CD4-positive, alpha-beta T cell treated with Interleukin-17A for 1 hour (primary cell): ENCODE measurements around the gene RASA3.
"Not testable (repeated sequence)": the region's sequence is repeated elsewhere in the genome, so short reads cannot be mapped to it uniquely, and the experiment has no call there.

Experiments used
- DNase-seq: peaks from one replicate; pipeline ENCODE4 v3.0.0-alpha.2; 2020

RASA3 gene

GRCh38 chr13:114124431-114124830 lies 8.0 kb downstream of the RASA3 start:
- DNase-seq = no peak

GRCh38 chr13:114123876-114124275 lies 8.5 kb downstream of the RASA3 start:
- no peak for DNase-seq

GRCh38 chr13:114123448-114123847 lies 9.0 kb downstream of the RASA3 start:
- no peak for DNase-seq

- no peak for DNase-seq
Observed at GRCh38 chr13:114122591-114123211, 9.7 kb downstream of the RASA3 start.

GRCh38 chr13:114122127-114122511 lies 10.3 kb downstream of the RASA3 start:
- DNase-seq = no peak

GRCh38 chr13:114121496-114122126 lies 10.8 kb downstream of the RASA3 start:
- DNase-seq = no peak

GRCh38 chr13:114121031-114121430 lies 11.4 kb downstream of the RASA3 start:
- no peak for DNase-seq

GRCh38 chr13:114120591-114121011 lies 11.8 kb downstream of the RASA3 start:
- DNase-seq = no peak

- DNase-seq = no peak
Observed at GRCh38 chr13:114119196-114119595, 13.2 kb downstream of the RASA3 start.

GRCh38 chr13:114118511-114119123 lies 13.8 kb downstream of the RASA3 start:
- no peak for DNase-seq

GRCh38 chr13:114118086-114118485 lies 14.3 kb downstream of the RASA3 start:
- no peak for DNase-seq

GRCh38 chr13:114117341-114117874 lies 15.0 kb downstream of the RASA3 start:
- not testable (repeated sequence) for DNase-seq

- DNase-seq = no peak
Observed at GRCh38 chr13:114116734-114117133, 15.7 kb downstream of the RASA3 start.

- no peak for DNase-seq
Observed at GRCh38 chr13:114115796-114116195, 16.6 kb downstream of the RASA3 start.

GRCh38 chr13:114115191-114115671 lies 17.2 kb downstream of the RASA3 start:
- DNase-seq = no peak

GRCh38 chr13:114114666-114115065 lies 17.8 kb downstream of the RASA3 start:
- DNase-seq = not testable (repeated sequence)

- DNase-seq = no peak
Observed at GRCh38 chr13:114114006-114114640, 18.3 kb downstream of the RASA3 start.

GRCh38 chr13:114113395-114113794 lies 19.0 kb downstream of the RASA3 start:
- not testable (repeated sequence) for DNase-seq

GRCh38 chr13:114112826-114113322 lies 19.5 kb downstream of the RASA3 start:
- no peak for DNase-seq

GRCh38 chr13:114112231-114112825 lies 20.1 kb downstream of the RASA3 start:
- DNase-seq = no peak

GRCh38 chr13:114111577-114111976 lies 20.8 kb downstream of the RASA3 start:
- no peak for DNase-seq

GRCh38 chr13:114110830-114111189 lies 21.6 kb downstream of the RASA3 start:
- not testable (repeated sequence) for DNase-seq
